ENCODE results near the gene GRID2IP.

DNA sequence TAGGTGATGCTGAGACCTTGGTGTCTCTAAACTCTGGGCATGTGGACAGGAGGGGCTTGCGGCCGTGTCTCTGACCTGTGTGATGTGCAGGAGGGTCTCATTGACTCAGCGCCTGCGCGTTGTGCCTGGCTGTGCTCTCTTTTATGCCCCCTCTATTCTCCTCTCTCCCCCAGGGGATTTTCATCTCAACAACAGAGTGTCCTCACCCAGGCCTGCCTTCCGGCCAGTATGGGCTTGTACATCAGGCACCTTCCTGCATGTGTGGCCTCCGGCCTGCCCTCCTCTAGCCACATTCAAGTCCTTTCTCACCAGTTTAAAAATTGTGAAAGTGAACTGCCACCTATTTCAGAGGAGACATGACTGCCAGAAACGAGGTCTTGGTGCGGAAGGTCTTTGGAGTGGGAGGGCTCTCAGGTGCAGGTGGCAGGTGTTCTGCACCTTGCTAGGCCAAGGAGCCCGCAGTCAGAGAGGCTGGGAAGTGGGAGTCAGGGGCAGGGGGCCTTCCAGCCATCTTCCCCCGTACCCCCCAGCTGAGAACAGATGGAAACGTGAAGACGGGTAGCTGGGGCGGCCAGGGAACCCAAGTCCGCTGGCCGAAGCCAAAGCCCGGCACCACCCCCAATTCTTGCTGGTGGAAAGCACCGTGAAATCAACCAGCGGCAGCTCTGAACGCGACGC lies 38.0 kb upstream of the GRID2IP start:
- TF ChIP-seq ZFP37 (tag by site-specific recombination; IDR thresholded peaks at IDR 0.05), result no peak
- TF ChIP-seq, protein P1, sequence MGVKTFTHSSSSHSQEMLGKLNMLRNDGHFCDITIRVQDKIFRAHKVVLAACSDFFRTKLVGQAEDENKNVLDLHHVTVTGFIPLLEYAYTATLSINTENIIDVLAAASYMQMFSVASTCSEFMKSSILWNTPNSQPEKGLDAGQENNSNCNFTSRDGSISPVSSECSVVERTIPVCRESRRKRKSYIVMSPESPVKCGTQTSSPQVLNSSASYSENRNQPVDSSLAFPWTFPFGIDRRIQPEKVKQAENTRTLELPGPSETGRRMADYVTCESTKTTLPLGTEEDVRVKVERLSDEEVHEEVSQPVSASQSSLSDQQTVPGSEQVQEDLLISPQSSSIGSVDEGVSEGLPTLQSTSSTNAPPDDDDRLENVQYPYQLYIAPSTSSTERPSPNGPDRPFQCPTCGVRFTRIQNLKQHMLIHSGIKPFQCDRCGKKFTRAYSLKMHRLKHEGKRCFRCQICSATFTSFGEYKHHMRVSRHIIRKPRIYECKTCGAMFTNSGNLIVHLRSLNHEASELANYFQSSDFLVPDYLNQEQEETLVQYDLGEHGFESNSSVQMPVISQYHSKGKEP (tag by site-specific recombination; IDR thresholded peaks at IDR 0.05), result no peak
- no peak for TF ChIP-seq FEZF1 (tag by site-specific recombination; IDR thresholded peaks at IDR 0.05)

Data from HEK293 (cell line).